Neural progenitor cell (in vitro differentiated cells): Measurements from ENCODE around the gene FOLR2.

Source experiments
- CTCF ChIP-seq: fragments of 200-600 bp; sonication (generic); IDR thresholded peaks from 2 replicates; pipeline ENCODE4 v1.5.1; 2017; ENCODE audit warnings: antibody characterized with exemption, mild to moderate bottlenecking
- EZH2 ChIP-seq: fragments of 200-600 bp; sonication (generic); IDR thresholded peaks from 2 replicates; pipeline ENCODE4 v1.6.1; 2017; ENCODE audit warnings: antibody characterized with exemption, mild to moderate bottlenecking, moderate library complexity

GRCh38 chr11:72265951-72266350 lies 49.4 kb downstream of the FOLR2 start:
- TF ChIP-seq CTCF: no peak
- no peak for TF ChIP-seq EZH2
